GM13977 (cell line): ENCODE data around the gene MC2R.

ENCODE experiments used
- DNase-seq: peaks from one replicate; pipeline ENCODE4 v3.0.0; 2012; ENCODE audit warnings: low spot score
- CTCF ChIP-seq: IDR thresholded peaks from 2 replicates; pipeline ENCODE4 v1.5.1; 2012; ENCODE audit warnings: mild to moderate bottlenecking, control low read depth; ENCODE audit not compliant: insufficient read depth; ENCODE audit errors: extremely low read depth, missing control alignments
- in situ Hi-C: fragments of 300-500 bp; cut with MboI; formaldehyde crosslinking; loops from one replicate; pipeline ENCODE4 v1.12.0; 2022; ENCODE audit warnings: low sequenced_read_pairs, low pct_unique_long_range_greater_than_20kb, mixed read lengths, inconsistent platforms; ENCODE audit not compliant: unreplicated experiment

MC2R gene

GRCh38 chr18:13890761-13891361, 24.5 kb downstream of the MC2R start:
- no peak for TF ChIP-seq CTCF
- DNase-seq: no peak
- in situ Hi-C loops: no loop called here

DNA sequence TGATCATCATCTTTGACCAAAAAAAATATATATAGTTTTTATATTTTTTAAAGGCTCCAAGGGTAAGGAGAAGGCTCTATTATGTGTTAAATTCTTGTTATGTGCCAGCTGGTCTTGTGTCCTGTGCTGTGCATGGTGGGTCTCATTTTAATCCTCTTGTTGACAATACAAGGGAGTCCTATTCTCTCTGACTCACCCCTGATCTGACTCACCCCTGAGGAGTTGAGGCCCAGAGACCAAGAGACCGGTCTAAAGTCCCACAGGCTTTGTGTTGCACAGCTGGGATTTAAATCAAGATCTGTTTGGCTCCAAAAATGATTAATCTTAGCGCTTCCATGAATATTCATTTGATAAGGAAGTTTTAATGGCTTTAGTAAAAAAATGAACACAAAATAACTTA, 25.7 kb downstream of the MC2R start:
- no peak for DNase-seq
- in situ Hi-C loops: no loop called here
- no peak for TF ChIP-seq CTCF

DNA sequence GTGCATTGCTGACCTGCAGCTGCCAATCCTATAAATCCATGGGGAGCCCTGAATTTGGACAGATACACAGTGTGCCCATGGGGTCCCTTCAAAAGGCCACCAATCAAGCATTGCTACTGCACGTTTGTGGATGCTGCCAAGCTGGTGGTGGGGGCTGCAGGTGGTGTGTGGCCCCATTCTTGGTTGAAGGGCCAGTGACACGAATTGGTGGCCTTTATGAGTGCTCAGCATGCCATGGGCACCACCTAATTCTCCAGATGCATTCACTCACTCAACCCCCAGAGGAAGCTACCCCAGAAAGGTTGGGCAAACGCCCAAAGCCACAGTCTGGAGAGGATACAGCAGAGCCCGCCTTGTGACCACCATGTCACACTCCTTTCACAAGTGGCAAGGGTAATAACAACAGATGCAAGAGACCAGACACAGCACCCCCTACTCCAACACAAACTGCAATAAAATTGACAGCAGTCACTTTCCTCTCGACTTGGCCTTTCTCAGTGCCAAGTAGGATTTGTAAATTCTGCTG, 27.1 kb downstream of the MC2R start:
- no peak for DNase-seq
- TF ChIP-seq CTCF: no peak
- in situ Hi-C loops: no loop called here

GRCh38 chr18:13885009-13885408, 30.3 kb downstream of the MC2R start:
- TF ChIP-seq CTCF: no peak
- in situ Hi-C loops: no loop called here
- no peak for DNase-seq

DNA sequence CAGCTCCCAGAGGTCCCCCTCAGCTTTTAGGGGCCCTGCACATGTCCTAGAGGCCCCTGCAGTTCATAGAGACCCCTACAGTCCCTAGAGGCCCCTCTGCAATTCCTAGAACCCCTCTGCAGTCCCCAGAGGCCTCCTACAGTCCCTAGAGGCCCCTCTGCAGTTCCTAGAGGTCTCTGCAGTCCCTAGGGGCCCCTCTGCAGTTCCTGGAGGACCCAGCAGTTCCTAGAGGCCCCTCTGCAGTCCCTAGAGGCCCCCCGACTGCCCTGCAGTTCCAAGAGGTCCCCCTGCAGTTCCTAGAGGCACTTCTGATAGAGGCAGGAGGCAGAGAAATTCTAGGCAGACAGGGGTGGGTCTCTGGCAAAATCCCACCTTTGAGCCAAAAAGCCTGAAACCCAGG, 35.4 kb downstream of the MC2R start:
- DNase-seq: no peak
- in situ Hi-C loops: no loop called here
- TF ChIP-seq CTCF: no peak

- no peak for DNase-seq
- in situ Hi-C loops: no loop called here
- no peak for TF ChIP-seq CTCF
Measured at GRCh38 chr18:13879492-13879891, 35.8 kb downstream of the MC2R start.
